ENCODE data around the gene LCN6.

- TF ChIP-seq RAD21 (conservative IDR thresholded peaks at IDR 0.05) (no peak), CTCF (IDR thresholded peaks at IDR 0.05; ENCODE audit: poor library complexity, severe bottlenecking) (no peak), EP300 (conservative IDR thresholded peaks at IDR 0.05; ENCODE audit: poor library complexity, severe bottlenecking) (no peak)
Measured at GRCh38 chr9:136753371-136754058, 5.2 kb upstream of the LCN6 start.
